Vagina (tissue), 2 donors: ENCODE results near the gene PRKG2.

Experiments used
- POLR2A ChIP-seq, 2 donors: fragments of 450-650 bp; IDR thresholded peaks; one replicate each; pipeline ENCODE4 v1.6.1; 2017; ENCODE audit warnings: antibody characterized with exemption in 2 of 2, mild to moderate bottlenecking in 2 of 2, moderate library complexity in 2 of 2
- POLR2AphosphoS5 ChIP-seq, 2 donors: sonication (generic); formaldehyde crosslinking; IDR thresholded peaks; one replicate each; pipeline ENCODE4 v1.9.0; 2017; ENCODE audit warnings: antibody characterized with exemption in 2 of 2, mild to moderate bottlenecking in 2 of 2, low read depth in 1 of 2; ENCODE audit not compliant: insufficient read depth in 1 of 2

DNA sequence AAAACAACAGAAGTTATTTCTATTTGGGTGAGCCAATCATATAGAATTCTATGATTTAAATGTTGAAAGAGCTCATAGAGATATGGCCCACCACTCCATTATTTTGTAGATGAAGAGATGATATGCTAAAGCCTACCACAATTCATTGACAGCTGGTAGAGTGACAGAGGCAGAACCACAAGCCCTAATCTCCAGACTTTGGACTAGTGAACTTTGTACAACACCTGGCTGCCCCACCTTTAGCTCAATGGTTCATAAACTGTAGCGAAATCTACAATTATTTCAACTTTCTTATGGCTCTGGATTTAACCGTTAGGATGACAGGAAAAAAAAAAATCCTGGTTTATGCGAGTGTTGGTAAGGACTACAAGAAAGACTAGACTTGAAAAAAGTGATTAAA lies 50.9 kb downstream of the PRKG2 start:
- TF ChIP-seq POLR2AphosphoS5 (IDR thresholded peaks at IDR 0.05; ENCODE audit: insufficient read depth in 1 of 2, low read depth in 1 of 2): no peak
- TF ChIP-seq POLR2A (IDR thresholded peaks at IDR 0.05): no peak
